Measurements from ENCODE around the gene PIWIL4.
"Not testable (repeated sequence)": the region's sequence is repeated elsewhere in the genome, so short reads cannot be mapped to it uniquely, and the experiment has no call there.

Gene PIWIL4

GRCh38 chr11:94568200-94568599, 1.0 kb downstream of the PIWIL4 start:
- Histone ChIP-seq H3K36me3 (ENCODE audit: control insufficient read depth, insufficient read depth, low read length) (no peaks in the 10 kb centered on the region), H3K9ac (ENCODE audit: low read length) (no peak overlapping the region), H3K27ac (ENCODE audit: low read depth, low read length) (no peak overlapping the region), H3K9me3 (ENCODE audit: control insufficient read depth, insufficient read depth, low read depth, low read length) (no peaks in the 10 kb centered on the region), H3K27me3 (ENCODE audit: control insufficient read depth, insufficient read depth, low read length) (no peaks in the 10 kb centered on the region), H3K4me3 (ENCODE audit: low read depth, low read length) (no peak overlapping the region), H3K4me1 (ENCODE audit: control insufficient read depth, insufficient read depth, low read length) (peaks cover 6% of the 10 kb centered on the region)

DNA sequence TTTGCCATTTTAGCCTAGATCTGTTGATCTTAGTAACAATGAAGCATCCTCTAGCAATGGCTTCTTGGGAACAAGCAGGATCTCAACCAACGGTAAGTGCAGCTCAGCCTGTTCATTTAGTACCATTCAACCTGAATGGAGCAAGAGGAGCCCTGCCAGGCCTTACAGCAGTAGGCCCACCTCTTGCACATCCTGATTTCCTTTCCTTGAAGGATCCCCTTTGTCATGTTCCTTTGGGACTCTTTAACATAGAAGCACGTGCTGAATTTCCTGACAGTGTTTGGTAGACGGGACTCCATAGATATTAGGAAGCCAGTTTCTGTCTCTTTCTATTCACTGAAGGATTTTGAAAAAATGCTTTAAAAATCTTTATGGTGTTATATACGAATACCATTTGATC, 1.5 kb downstream of the PIWIL4 start:
- Histone ChIP-seq H3K4me1 (ENCODE audit: control insufficient read depth, insufficient read depth, low read length) (peaks cover 1% of the 10 kb centered on the region), H3K36me3 (ENCODE audit: control insufficient read depth, insufficient read depth, low read length) (no peaks in the 10 kb centered on the region)

GRCh38 chr11:94572975-94573374, 5.8 kb downstream of the PIWIL4 start:
- H3K27me3 ChIP-seq (ENCODE audit: control insufficient read depth, insufficient read depth, low read length); H3K9ac ChIP-seq (ENCODE audit: low read length); H3K4me3 ChIP-seq (ENCODE audit: low read depth, low read length); H3K36me3 ChIP-seq (ENCODE audit: control insufficient read depth, insufficient read depth, low read length); H3K4me1 ChIP-seq (ENCODE audit: control insufficient read depth, insufficient read depth, low read length); H3K9me3 ChIP-seq (ENCODE audit: control insufficient read depth, insufficient read depth, low read depth, low read length); H3K27ac ChIP-seq (ENCODE audit: low read depth, low read length): not testable (repeated sequence)

More for the DNA sequence above, 1.5 kb downstream of the PIWIL4 start:
- no peak overlapping the region for H3K4me3 ChIP-seq (ENCODE audit: low read depth, low read length)
- H3K9ac ChIP-seq (ENCODE audit: low read length): no peak overlapping the region
- H3K27me3 ChIP-seq (ENCODE audit: control insufficient read depth, insufficient read depth, low read length): no peaks in the 10 kb centered on the region
- no peak overlapping the region for H3K27ac ChIP-seq (ENCODE audit: low read depth, low read length)
- H3K9me3 ChIP-seq (ENCODE audit: control insufficient read depth, insufficient read depth, low read depth, low read length): no peaks in the 10 kb centered on the region

GRCh38 chr11:94574193-94574961, 7.2 kb downstream of the PIWIL4 start:
- Histone ChIP-seq H3K9ac (ENCODE audit: low read length) (no peak overlapping the region), H3K4me1 (ENCODE audit: control insufficient read depth, insufficient read depth, low read length) (no peaks in the 10 kb centered on the region), H3K4me3 (ENCODE audit: low read depth, low read length) (no peak overlapping the region), H3K27me3 (ENCODE audit: control insufficient read depth, insufficient read depth, low read length) (peaks cover 3% of the 10 kb centered on the region; the same call in 1 of the 2 replicates), H3K27ac (ENCODE audit: low read depth, low read length) (no peak overlapping the region), H3K9me3 (ENCODE audit: control insufficient read depth, insufficient read depth, low read depth, low read length) (no peaks in the 10 kb centered on the region), H3K36me3 (ENCODE audit: control insufficient read depth, insufficient read depth, low read length) (no peaks in the 10 kb centered on the region)

DNA sequence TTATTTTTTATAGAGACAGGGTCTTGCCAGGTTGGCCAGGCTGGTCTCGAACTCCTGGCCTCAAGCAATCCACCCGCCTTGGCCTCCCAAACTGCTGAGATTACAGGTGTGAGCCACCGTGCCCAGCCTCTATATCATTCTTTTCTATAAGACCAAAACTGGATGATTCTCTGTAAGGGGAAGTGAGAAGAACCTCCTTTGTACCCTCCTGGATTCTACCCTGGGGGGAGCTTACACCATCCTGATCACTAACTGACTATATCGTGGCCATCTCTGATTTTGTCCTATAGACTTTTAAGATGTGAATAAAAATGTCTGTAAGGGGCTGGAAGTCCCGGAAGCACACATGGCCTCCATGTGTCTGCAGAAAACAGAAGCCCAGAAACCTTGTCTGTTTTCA, 9.1 kb downstream of the PIWIL4 start:
- Histone ChIP-seq H3K4me3 (ENCODE audit: low read depth, low read length) (no peak overlapping the region), H3K9me3 (ENCODE audit: control insufficient read depth, insufficient read depth, low read depth, low read length) (no peaks in the 10 kb centered on the region), H3K9ac (ENCODE audit: low read length) (no peak overlapping the region), H3K27me3 (ENCODE audit: control insufficient read depth, insufficient read depth, low read length) (peaks cover 3% of the 10 kb centered on the region; the same call in 1 of the 2 replicates), H3K36me3 (ENCODE audit: control insufficient read depth, insufficient read depth, low read length) (no peaks in the 10 kb centered on the region), H3K4me1 (ENCODE audit: control insufficient read depth, insufficient read depth, low read length) (no peaks in the 10 kb centered on the region), H3K27ac (ENCODE audit: low read depth, low read length) (no peak overlapping the region)

DNA sequence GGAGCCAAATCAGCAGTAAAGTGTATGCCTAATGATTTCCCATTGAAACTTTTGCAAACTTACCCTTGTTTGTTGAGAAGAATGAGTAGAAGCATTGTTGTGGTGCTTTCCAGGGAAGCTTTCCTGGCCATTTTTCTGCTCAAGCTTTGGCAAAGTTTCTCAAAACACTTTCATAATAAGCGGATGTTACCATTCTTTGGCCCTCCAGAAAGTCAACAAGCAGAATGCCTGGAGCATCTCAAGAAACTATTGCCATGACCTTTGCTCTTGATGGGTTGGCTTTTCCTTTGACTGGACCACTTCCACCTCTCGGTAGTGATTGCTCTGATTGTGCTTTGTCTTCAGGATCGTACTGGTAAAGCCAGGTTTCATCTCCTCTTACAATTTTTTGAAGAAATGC, 10.7 kb downstream of the PIWIL4 start:
- Histone ChIP-seq H3K4me1 (ENCODE audit: control insufficient read depth, insufficient read depth, low read length) (no peaks in the 10 kb centered on the region), H3K9ac (ENCODE audit: low read length) (no peak overlapping the region), H3K4me3 (ENCODE audit: low read depth, low read length) (no peak overlapping the region), H3K27ac (ENCODE audit: low read depth, low read length) (no peak overlapping the region), H3K9me3 (ENCODE audit: control insufficient read depth, insufficient read depth, low read depth, low read length) (no peaks in the 10 kb centered on the region), H3K36me3 (ENCODE audit: control insufficient read depth, insufficient read depth, low read length) (no peaks in the 10 kb centered on the region), H3K27me3 (ENCODE audit: control insufficient read depth, insufficient read depth, low read length) (peaks cover 3% of the 10 kb centered on the region; the same call in 1 of the 2 replicates)

GRCh38 chr11:94581926-94582325, 14.8 kb downstream of the PIWIL4 start:
- H3K27ac ChIP-seq (ENCODE audit: low read depth, low read length): no peak overlapping the region
- no peaks in the 10 kb centered on the region for H3K4me1 ChIP-seq (ENCODE audit: control insufficient read depth, insufficient read depth, low read length)

GRCh38 chr11:94583213-94583865, 16.2 kb downstream of the PIWIL4 start:
- Histone ChIP-seq H3K4me1 (ENCODE audit: control insufficient read depth, insufficient read depth, low read length) (no peaks in the 10 kb centered on the region), H3K27ac (ENCODE audit: low read depth, low read length) (no peak overlapping the region), H3K36me3 (ENCODE audit: control insufficient read depth, insufficient read depth, low read length) (no peaks in the 10 kb centered on the region), H3K9ac (ENCODE audit: low read length) (no peak overlapping the region), H3K4me3 (ENCODE audit: low read depth, low read length) (no peak overlapping the region), H3K27me3 (ENCODE audit: control insufficient read depth, insufficient read depth, low read length) (no peaks in the 10 kb centered on the region), H3K9me3 (ENCODE audit: control insufficient read depth, insufficient read depth, low read depth, low read length) (no peaks in the 10 kb centered on the region)

More at GRCh38 chr11:94581926-94582325, 14.8 kb downstream of the PIWIL4 start:
- Histone ChIP-seq H3K9me3 (ENCODE audit: control insufficient read depth, insufficient read depth, low read depth, low read length) (no peaks in the 10 kb centered on the region), H3K4me3 (ENCODE audit: low read depth, low read length) (no peak overlapping the region), H3K27me3 (ENCODE audit: control insufficient read depth, insufficient read depth, low read length) (no peaks in the 10 kb centered on the region), H3K36me3 (ENCODE audit: control insufficient read depth, insufficient read depth, low read length) (no peaks in the 10 kb centered on the region), H3K9ac (ENCODE audit: low read length) (no peak overlapping the region)

DNA sequence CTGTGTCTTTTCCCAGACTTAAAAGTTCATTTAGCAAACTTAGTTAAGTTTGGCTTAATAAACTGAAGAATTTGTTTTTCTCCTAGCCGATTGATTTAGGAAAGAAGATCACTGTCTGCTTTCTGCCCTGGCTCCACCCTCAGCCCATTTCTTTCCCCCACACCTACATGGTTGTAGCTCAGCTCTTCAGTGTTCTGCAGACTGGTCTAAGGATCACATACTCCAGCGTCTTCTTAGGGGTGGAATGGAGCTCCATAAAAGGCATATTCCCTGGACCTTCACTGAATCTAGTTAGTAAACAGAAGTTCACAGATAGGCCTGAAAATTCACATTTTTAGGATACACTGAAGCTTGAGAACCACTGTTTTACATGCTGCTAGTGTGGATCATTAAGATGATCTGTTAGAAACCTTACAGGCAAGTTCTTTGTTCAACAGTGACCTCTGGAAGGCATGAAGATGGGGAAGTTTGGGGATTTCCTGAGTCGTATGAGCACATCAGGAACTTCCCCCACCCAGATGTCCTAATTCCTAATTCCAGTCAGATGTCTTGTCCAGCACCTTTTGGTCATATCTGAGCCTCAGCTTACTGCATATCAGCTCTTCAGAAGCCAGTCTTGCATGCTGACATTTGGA, 16.8 kb downstream of the PIWIL4 start:
- Histone ChIP-seq H3K4me1 (ENCODE audit: control insufficient read depth, insufficient read depth, low read length) (no peaks in the 10 kb centered on the region), H3K4me3 (ENCODE audit: low read depth, low read length) (no peak overlapping the region), H3K27me3 (ENCODE audit: control insufficient read depth, insufficient read depth, low read length) (no peaks in the 10 kb centered on the region), H3K9ac (ENCODE audit: low read length) (no peak overlapping the region), H3K27ac (ENCODE audit: low read depth, low read length) (no peak overlapping the region), H3K36me3 (ENCODE audit: control insufficient read depth, insufficient read depth, low read length) (no peaks in the 10 kb centered on the region), H3K9me3 (ENCODE audit: control insufficient read depth, insufficient read depth, low read depth, low read length) (no peaks in the 10 kb centered on the region)

GRCh38 chr11:94584978-94585377, 17.8 kb downstream of the PIWIL4 start:
- H3K4me3 ChIP-seq (ENCODE audit: low read depth, low read length): no peak overlapping the region
- no peaks in the 10 kb centered on the region for H3K27me3 ChIP-seq (ENCODE audit: control insufficient read depth, insufficient read depth, low read length)
- H3K9me3 ChIP-seq (ENCODE audit: control insufficient read depth, insufficient read depth, low read depth, low read length): no peaks in the 10 kb centered on the region
- no peaks in the 10 kb centered on the region for H3K4me1 ChIP-seq (ENCODE audit: control insufficient read depth, insufficient read depth, low read length)
- H3K36me3 ChIP-seq (ENCODE audit: control insufficient read depth, insufficient read depth, low read length): no peaks in the 10 kb centered on the region
- H3K9ac ChIP-seq (ENCODE audit: low read length): no peak overlapping the region
- no peak overlapping the region for H3K27ac ChIP-seq (ENCODE audit: low read depth, low read length)

DNA sequence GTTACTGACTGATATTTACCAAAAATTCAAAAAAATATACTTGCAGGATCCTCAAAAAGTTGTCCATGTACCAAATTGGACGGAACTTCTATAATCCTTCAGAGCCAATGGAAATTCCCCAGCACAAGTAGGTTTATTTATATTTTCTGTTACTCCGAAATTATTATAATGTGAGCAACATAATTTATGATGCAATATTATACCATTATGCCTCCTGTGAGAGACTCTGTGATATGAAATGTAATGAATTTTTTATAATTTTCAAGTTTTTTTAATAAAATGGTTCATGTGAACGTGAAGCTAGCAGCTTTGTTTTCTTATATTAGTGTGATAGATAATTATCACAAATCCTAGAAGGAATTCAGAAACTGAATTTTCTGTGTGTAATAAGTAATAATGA, 18.2 kb downstream of the PIWIL4 start:
- no peaks in the 10 kb centered on the region for H3K9me3 ChIP-seq (ENCODE audit: control insufficient read depth, insufficient read depth, low read depth, low read length)
- H3K27ac ChIP-seq (ENCODE audit: low read depth, low read length): no peak overlapping the region
- no peaks in the 10 kb centered on the region for H3K27me3 ChIP-seq (ENCODE audit: control insufficient read depth, insufficient read depth, low read length)
- no peaks in the 10 kb centered on the region for H3K36me3 ChIP-seq (ENCODE audit: control insufficient read depth, insufficient read depth, low read length)
- no peaks in the 10 kb centered on the region for H3K4me1 ChIP-seq (ENCODE audit: control insufficient read depth, insufficient read depth, low read length)
- H3K9ac ChIP-seq (ENCODE audit: low read length): no peak overlapping the region
- H3K4me3 ChIP-seq (ENCODE audit: low read depth, low read length): no peak overlapping the region
